Uterine smooth muscle cell (primary cell): ENCODE measurements around the gene RAPGEF3. TPM values are rescaled to one million over a fixed set of nuclear protein-coding genes. Genes with fewer than 3 reads are reported as not detected.

ENCODE experiments used
- total RNA-seq: library from RNA; depleted of rRNA; stranded (reverse); fragments of >200 nt; gene quantifications from 2 replicates; pipeline ENCODE4 v1.2.3, GENCODE V29; 2014

RAPGEF3 gene, protein sequence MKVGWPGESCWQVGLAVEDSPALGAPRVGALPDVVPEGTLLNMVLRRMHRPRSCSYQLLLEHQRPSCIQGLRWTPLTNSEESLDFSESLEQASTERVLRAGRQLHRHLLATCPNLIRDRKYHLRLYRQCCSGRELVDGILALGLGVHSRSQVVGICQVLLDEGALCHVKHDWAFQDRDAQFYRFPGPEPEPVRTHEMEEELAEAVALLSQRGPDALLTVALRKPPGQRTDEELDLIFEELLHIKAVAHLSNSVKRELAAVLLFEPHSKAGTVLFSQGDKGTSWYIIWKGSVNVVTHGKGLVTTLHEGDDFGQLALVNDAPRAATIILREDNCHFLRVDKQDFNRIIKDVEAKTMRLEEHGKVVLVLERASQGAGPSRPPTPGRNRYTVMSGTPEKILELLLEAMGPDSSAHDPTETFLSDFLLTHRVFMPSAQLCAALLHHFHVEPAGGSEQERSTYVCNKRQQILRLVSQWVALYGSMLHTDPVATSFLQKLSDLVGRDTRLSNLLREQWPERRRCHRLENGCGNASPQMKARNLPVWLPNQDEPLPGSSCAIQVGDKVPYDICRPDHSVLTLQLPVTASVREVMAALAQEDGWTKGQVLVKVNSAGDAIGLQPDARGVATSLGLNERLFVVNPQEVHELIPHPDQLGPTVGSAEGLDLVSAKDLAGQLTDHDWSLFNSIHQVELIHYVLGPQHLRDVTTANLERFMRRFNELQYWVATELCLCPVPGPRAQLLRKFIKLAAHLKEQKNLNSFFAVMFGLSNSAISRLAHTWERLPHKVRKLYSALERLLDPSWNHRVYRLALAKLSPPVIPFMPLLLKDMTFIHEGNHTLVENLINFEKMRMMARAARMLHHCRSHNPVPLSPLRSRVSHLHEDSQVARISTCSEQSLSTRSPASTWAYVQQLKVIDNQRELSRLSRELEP
- 5.3 and 6.1 TPM in 2 replicates for total RNA-seq

DNA sequence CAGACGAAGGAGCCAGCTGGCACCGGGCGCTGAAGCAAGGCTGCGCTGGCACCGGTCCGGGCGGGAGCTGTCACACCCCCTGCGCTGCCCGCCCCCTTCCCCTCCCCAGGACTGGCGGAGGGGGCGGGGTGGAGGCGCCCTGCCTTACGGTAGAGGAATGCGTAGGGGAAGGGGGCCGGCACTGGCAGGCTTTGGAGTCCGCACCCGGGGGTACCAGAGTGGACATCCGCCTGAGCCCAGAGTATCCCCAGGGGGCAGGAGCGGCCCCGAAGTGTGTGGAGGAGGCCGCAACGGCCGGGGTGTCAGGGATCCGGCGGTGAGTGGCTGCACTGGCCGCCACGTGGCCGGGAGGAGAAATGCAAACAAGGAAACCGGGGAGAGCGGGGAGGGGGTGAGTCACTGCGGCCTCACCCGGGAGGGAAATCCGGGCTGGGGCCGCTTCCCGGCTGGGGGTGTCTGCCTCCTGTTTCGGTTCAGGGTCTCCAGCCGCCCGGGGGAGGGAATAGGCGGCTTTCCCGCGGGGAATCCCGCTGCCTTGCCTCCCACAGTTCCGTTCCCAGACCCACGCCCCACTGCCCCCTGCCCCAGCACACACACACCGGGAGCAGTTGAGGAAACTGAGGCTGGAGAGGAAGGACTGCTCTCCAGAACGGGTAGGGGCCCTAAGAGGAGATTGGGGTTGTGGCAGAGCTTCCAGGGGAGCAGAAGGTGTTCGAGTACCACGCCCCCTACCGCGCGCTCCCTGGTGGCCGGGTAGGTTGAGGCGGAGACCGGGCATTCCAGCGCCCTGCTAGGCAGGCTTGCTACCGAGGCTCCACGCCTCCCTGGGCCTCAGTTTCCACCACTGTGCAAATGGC, at the start of gene RAPGEF3:
Gene RAPGEF3 (minus strand): TSS at position 47 of the 857 bp plus-strand sequence. CDS start 324 bp downstream, outside the sequence.

DNA sequence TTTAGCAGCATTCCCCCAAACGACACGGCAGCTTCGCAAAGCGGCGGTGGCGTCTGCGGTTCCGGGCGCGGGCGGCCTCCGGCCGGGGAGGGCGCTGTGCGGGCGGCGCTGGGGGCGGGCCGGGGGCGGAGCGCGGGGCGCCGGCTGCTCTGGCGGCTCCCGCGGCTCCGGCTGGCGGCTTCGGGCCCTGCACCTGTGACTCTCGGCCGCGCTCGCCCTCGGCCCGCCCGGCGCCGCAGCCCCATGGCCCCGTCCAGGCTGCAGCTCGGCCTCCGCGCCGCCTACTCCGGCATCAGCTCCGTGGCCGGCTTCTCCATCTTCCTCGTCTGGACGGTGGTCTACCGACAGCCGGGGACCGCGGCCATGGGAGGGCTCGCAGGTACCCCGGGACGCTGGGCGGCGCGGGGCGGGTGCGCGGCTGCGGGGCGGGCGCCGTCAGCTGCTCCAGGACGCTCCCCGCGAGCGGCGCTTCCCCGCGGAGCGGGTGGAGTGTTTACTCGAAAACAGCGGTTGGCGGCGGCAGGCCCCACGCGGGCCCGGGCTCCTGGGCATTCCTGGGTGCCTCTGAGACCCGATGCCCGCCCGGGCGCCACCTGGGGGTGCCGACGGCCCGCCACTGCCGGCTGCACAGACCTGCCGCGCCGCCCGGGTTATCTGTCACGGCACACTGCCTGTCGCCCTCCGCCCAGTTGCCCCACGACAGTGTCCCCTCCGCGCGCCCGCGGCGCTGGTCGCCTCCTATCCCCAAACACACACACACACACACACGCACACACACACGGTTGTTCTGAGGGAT, 14.6 kb upstream of the RAPGEF3 start, which contains the start of gene SLC48A1:
Gene SLC48A1 (plus strand): TSS at position 177 of the 796 bp plus-strand sequence. CDS start 67 bp downstream, at position 244.

DNA sequence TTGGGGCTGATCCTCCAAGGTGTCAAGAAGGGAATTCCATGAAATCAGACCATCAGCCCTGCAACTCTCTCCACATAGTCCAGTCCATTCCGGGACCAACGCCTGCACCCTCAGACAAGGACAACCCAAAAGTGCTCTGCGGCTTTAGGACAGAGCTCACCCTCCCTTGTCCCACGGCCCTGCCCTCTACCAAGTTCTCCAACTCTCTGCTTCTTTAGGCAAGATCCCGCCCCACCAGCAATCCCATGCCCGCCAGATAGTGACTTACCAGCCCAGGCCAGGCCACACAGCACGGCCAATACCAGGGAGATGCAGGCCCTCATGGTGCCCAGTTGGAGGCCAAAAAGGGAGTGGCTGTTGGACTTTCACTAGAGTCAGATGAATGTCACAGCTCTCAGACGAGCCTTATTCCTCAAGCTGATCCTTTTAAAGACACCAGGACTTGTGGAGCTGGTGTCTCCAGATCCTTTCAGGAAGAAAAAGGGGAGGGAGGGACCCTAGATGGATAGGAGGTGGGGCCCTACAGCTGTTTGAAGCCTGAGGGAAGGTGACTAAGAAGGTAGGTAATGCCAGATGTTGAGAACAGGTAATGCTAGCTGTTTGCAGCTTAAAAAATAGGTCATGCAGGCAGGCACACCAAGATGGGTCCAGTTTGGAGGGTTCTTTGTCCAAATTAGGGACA, 33.4 kb downstream of the RAPGEF3 start, which contains the start of gene ENDOU:
Gene ENDOU (minus strand): TSS at position 400 of the 682 bp plus-strand sequence. CDS start 77 bp downstream, at position 323.

DNA sequence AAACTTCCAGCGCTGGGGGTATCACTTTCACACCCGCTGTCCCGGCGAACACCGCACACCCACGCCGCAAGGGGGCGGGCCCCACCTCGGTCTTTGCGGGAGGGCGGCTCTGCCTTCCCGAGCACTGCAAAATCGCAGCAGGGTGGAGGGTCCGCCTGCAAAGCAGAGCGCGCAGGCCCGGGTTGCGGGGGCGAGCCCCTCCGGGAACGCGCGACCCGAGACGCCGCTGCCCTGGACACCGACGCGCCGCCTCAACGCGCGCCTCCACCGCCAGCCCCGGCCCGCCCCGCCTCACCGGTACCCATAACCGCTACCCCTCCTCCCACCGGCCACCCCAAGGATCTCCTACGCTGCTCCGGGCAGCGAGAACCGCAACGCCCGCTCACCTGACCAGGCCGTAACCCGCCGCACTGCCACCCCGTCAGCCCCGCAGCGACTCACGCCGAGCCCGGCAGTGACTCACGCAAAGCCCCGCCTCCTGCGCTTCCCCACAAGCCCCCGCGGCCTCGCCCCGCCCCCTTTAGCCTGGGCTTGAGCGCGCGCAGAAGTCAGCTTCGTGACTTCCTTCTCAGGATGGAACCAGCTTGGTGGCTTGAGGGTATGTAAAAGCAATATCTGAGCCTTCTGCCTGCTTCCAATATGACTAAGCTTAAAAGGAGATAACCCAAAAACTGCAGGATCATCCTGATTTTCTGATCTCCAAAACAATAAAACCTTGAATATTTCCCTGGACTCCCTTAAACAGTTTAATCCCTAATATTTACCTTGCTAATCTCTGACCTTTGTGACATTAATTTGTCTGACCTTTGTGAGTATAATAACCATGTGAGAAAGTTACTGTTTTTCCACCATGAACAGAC, 52.9 kb downstream of the RAPGEF3 start, which contains the start of gene RPAP3:
Gene RPAP3 (minus strand): TSS at position 465 of the 860 bp plus-strand sequence. CDS start 3,190 bp downstream, outside the sequence.

Other genes starting within 250 kb of the RAPGEF3 start
- 18.4 and 29.4 TPM in 2 replicates for gene RPAP3, start 52.9 kb downstream of the RAPGEF3 start, total RNA-seq
- gene ENDOU, start 33.4 kb downstream of the RAPGEF3 start, total RNA-seq = under 0.01 and 0.11 TPM in 2 replicates
- 7.0 and 15.5 TPM in 2 replicates for gene SLC48A1, start 14.4 kb upstream of the RAPGEF3 start, total RNA-seq
- 24.5 and 35.1 TPM in 2 replicates for gene HDAC7, start 61.0 kb upstream of the RAPGEF3 start, total RNA-seq
- 2.7 and 9.2 TPM in 2 replicates for gene VDR, start 146.1 kb upstream of the RAPGEF3 start, total RNA-seq
- gene TMEM106C, start 204.7 kb upstream of the RAPGEF3 start, total RNA-seq = 120 and 175 TPM in 2 replicates
- not detected in 2 replicates for gene COL2A1, start 245.6 kb upstream of the RAPGEF3 start, total RNA-seq